Keratinocyte (primary cell): ENCODE results near the gene FER1L5. TPM values are rescaled to one million over a fixed set of nuclear protein-coding genes. Genes with fewer than 3 reads are reported as not detected.

Source experiments
- DNase-seq: peaks from one replicate; pipeline ENCODE4 v3.0.0-alpha.2; 2011; ENCODE audit warnings: low read depth, missing footprints, low spot score
- FAIRE-seq: peaks from 2 replicates; lab custom pipeline; 2011; peaks lifted over from hg19 to GRCh38; lab: Jason Lieb, UNC
- H2AFZ ChIP-seq: 2 replicates; pipeline ENCODE4 v1.6.0; 2012; ENCODE audit warnings: low read length, control low read depth, inconsistent platforms; ENCODE audit not compliant: control insufficient read depth
- H3K27ac ChIP-seq: 2 replicates; pipeline ENCODE4 v1.5.1; 2011; ENCODE audit warnings: low read length; ENCODE audit not compliant: control insufficient read depth, insufficient read depth
- H3K27me3 ChIP-seq: 3 replicates; pipeline ENCODE4 v1.6.0; 2011; ENCODE audit warnings: low read length; ENCODE audit not compliant: control insufficient read depth, insufficient read depth; ENCODE audit errors: extremely low read depth
- H3K36me3 ChIP-seq, 2 experiments: 2 replicates in 1 of 2; 3 replicates in 1 of 2; pipeline ENCODE4 v1.5.1; 2011; ENCODE audit warnings: low read length in 2 of 2, mild to moderate bottlenecking in 1 of 2; ENCODE audit not compliant: control insufficient read depth in 2 of 2, insufficient read depth in 2 of 2; ENCODE audit errors: extremely low read depth in 1 of 2
- H3K4me1 ChIP-seq: 3 replicates; pipeline ENCODE4 v1.5.1; 2011; ENCODE audit warnings: low read length; ENCODE audit not compliant: control insufficient read depth, insufficient read depth; ENCODE audit errors: extremely low read depth
- H3K4me2 ChIP-seq: 3 replicates; pipeline ENCODE4 v1.6.0; 2011; ENCODE audit warnings: low read depth, low read length; ENCODE audit not compliant: control insufficient read depth, insufficient read depth; ENCODE audit errors: extremely low read depth
- H3K4me3 ChIP-seq, 3 experiments: fragments of 200-600 bp in 1 of 3; sonication (generic) in 1 of 3; 2 replicates in 2 of 3; 3 replicates in 1 of 3; pipeline ENCODE4 v1.5.1; 2011 to 2016; ENCODE audit warnings: low read length in 3 of 3, mild to moderate bottlenecking in 3 of 3, control low read depth in 2 of 3, inconsistent platforms in 1 of 3, low read depth in 1 of 3, mixed read lengths in 1 of 3, mixed run types in 1 of 3, moderate library complexity in 1 of 3; ENCODE audit not compliant: control insufficient read depth in 2 of 3, insufficient read depth in 2 of 3; ENCODE audit errors: extremely low read depth in 1 of 3
- H3K79me2 ChIP-seq: 2 replicates; pipeline ENCODE4 v1.6.0; 2012; ENCODE audit warnings: low read length; ENCODE audit not compliant: control insufficient read depth, insufficient read depth
- H3K9ac ChIP-seq: 3 replicates; pipeline ENCODE4 v1.6.0; 2011; ENCODE audit warnings: low read length; ENCODE audit not compliant: control insufficient read depth, insufficient read depth; ENCODE audit errors: extremely low read depth
- H3K9me1 ChIP-seq: 3 replicates; pipeline ENCODE4 v1.6.0; 2011; ENCODE audit warnings: low read length; ENCODE audit not compliant: control insufficient read depth, insufficient read depth; ENCODE audit errors: extremely low read depth
- H3K9me3 ChIP-seq: 2 replicates; pipeline ENCODE4 v1.5.1; 2012; ENCODE audit warnings: low read depth, low read length; ENCODE audit not compliant: control insufficient read depth
- H4K20me1 ChIP-seq: 3 replicates; pipeline ENCODE4 v1.6.0; 2011; ENCODE audit warnings: low read length; ENCODE audit not compliant: control insufficient read depth, insufficient read depth; ENCODE audit errors: extremely low read depth
- CTCF ChIP-seq, 3 experiments: IDR thresholded peaks in 1 of 3; conservative IDR thresholded peaks in 1 of 3; optimal IDR thresholded peaks in 1 of 3; 2 replicates in 2 of 3; 3 replicates in 1 of 3; pipeline versions ENCODE3 to v1.5.1; 2011; ENCODE audit warnings: low read length in 3 of 3, mild to moderate bottlenecking in 3 of 3, moderate library complexity in 2 of 3, control low read depth in 1 of 3, inconsistent platforms in 1 of 3; ENCODE audit not compliant: insufficient read depth in 2 of 3; ENCODE audit errors: extremely low read depth in 1 of 3
- EZH2 ChIP-seq: IDR thresholded peaks from one replicate; pipeline ENCODE4 v1.6.1; 2012; ENCODE audit warnings: inconsistent platforms, mild to moderate bottlenecking, low read length, moderate library complexity
- dilution Hi-C: fragments of 300-500 bp; cut with MboI; formaldehyde crosslinking; loops from one replicate; pipeline ENCODE4 v1.7.0; 2020; ENCODE audit warnings: low sequenced_read_pairs; ENCODE audit not compliant: extremely low pct_ligation_motif_present
- polyA plus RNA-seq, 5 experiments: library from polyadenylated mRNA; depleted of rRNA in 3 of 5; stranded (reverse) in 3 of 5; stranded (forward) in 1 of 5; unstranded in 1 of 5; fragments of >200 nt; gene quantifications; 1 replicate in 1 of 5; 2 replicates in 3 of 5; 3 replicates in 1 of 5; pipeline versions ENCODE4 v1.2.1 to v1.2.3, GENCODE V29; 2011 to 2012; ENCODE audit warnings: missing spikeins in 2 of 5, low read depth in 1 of 5, low replicate concordance in 1 of 5

The FER1L5 gene
- polyA plus RNA-seq, 1 donor (not counting 4 experiments of a cell fraction or from before 2014, with no cell fraction given): 0.01 TPM

GRCh38 chr2:96685577-96686459, 43.3 kb downstream of the FER1L5 start:
- H3K27me3 ChIP-seq: peaks cover 21% of the 10 kb centered on the region
- no peaks in the 10 kb centered on the region for H3K79me2 ChIP-seq
- no peak overlapping the region for H2AFZ ChIP-seq
- no peaks in the 10 kb centered on the region for H3K9me1 ChIP-seq
- TF ChIP-seq EZH2 (no peak), CTCF (optimal IDR thresholded peaks at IDR 0.05 in 1 of 3, IDR thresholded peaks at IDR 0.05 in 1 of 3, conservative IDR thresholded peaks at IDR 0.05 in 1 of 3; ENCODE audit: extremely low read depth in 1 of 3, insufficient read depth in 2 of 3, low read length in 3 of 3) (peak in 1 of 3 experiments; percentile 6)
- H3K36me3 ChIP-seq: no peaks in the 10 kb centered on the region
- no peak overlapping the region for H3K9ac ChIP-seq
- no peaks in the 10 kb centered on the region for H3K9me3 ChIP-seq
- no peaks in the 10 kb centered on the region for H4K20me1 ChIP-seq
- DNase-seq (no peak), FAIRE-seq (no peak)
- H3K4me3 ChIP-seq: no peak overlapping the region
- no peaks in the 10 kb centered on the region for H3K4me1 ChIP-seq
- H3K4me2 ChIP-seq: no peak overlapping the region
- dilution Hi-C loops: no loop called here
- H3K27ac ChIP-seq: no peak overlapping the region

- no peak for TF ChIP-seq CTCF (optimal IDR thresholded peaks at IDR 0.05 in 1 of 3, IDR thresholded peaks at IDR 0.05 in 1 of 3, conservative IDR thresholded peaks at IDR 0.05 in 1 of 3; ENCODE audit: extremely low read depth in 1 of 3, insufficient read depth in 2 of 3, low read length in 3 of 3)
- TF ChIP-seq EZH2: no peak
- dilution Hi-C loops: no loop called here
- no peak overlapping the region for H3K4me2 ChIP-seq
- H3K79me2 ChIP-seq: no peaks in the 10 kb centered on the region
- no peak overlapping the region for H3K27ac ChIP-seq
- no peaks in the 10 kb centered on the region for H3K9me3 ChIP-seq
- no peaks in the 10 kb centered on the region for H4K20me1 ChIP-seq
- no peak overlapping the region for H2AFZ ChIP-seq
- DNase-seq: no peak
- no peak for FAIRE-seq
- no peak overlapping the region for H3K9ac ChIP-seq
- H3K36me3 ChIP-seq: no peaks in the 10 kb centered on the region
- H3K4me1 ChIP-seq: no peaks in the 10 kb centered on the region
- peaks cover 21% of the 10 kb centered on the region for H3K27me3 ChIP-seq
- H3K9me1 ChIP-seq: no peaks in the 10 kb centered on the region
- no peak overlapping the region for H3K4me3 ChIP-seq
These were observed 44.7 kb downstream of the FER1L5 start for GRCh38 chr2:96687266-96687665.
